RWPE1 (cell line): ENCODE data around the gene UTF1.

Source experiments
- CTCF ChIA-PET: fragments of 350-600 bp; sonication (Branson Sonifier 250); formaldehyde crosslinking; extraction: SDS; loops from one replicate; lab custom pipeline; 2021; lab: Yijun Ruan, JAX
- POLR2A ChIA-PET: fragments of 400-600 bp; formaldehyde crosslinking; extraction: SDS; loops from one replicate; lab custom pipeline; 2020; ENCODE audit warnings: antibody characterized with exemption; ENCODE audit not compliant: low non-redundant PET; lab: Yijun Ruan, JAX
- DNase-seq: peaks from one replicate; pipeline ENCODE4 v3.0.0; 2012; ENCODE audit warnings: low spot score
- H3K27ac ChIP-seq: fragments of 450-650 bp; 2 replicates; pipeline ENCODE4 v1.5.1; 2017
- CTCF ChIP-seq: fragments of 450-650 bp; conservative IDR thresholded peaks from 2 replicates; pipeline ENCODE4 v1.5.1; 2017; ENCODE audit warnings: low read depth, mild to moderate bottlenecking

Gene UTF1

GRCh38 chr10:133214468-133215410 is 15.3 kb upstream of the UTF1 start:
- CTCF ChIA-PET: interaction anchor here (0.6 to 1.0 kb wide), 3 partner anchors 12 to 395 kb away, joined by 3 to 4 read pairs (median 4); no protein-coding TSS in a partner anchor
- H3K27ac ChIP-seq: no peak overlapping the region
- no peak for DNase-seq
- POLR2A ChIA-PET: no interaction called here
- no peak for TF ChIP-seq CTCF

GRCh38 chr10:133215586-133215985 is 14.4 kb upstream of the UTF1 start:
- ChIA-PET POLR2A (no interaction called here), CTCF (interaction anchor here (0.6 kb wide), 1 partner anchor 85 kb away, joined by 4 read pairs; no protein-coding TSS in a partner anchor)
- no peak for TF ChIP-seq CTCF
- no peak overlapping the region for H3K27ac ChIP-seq
- DNase-seq: no peak

GRCh38 chr10:133216776-133217175 is 13.2 kb upstream of the UTF1 start:
- H3K27ac ChIP-seq: no peak overlapping the region
- CTCF ChIA-PET: interaction anchor here (0.6 kb wide), 1 partner anchor 58 kb away, joined by 3 read pairs; no protein-coding TSS in a partner anchor
- DNase-seq: no peak
- POLR2A ChIA-PET: no interaction called here
- TF ChIP-seq CTCF: no peak

GRCh38 chr10:133217800-133218589 is 12.0 kb upstream of the UTF1 start:
- POLR2A ChIA-PET: no interaction called here
- no peak for TF ChIP-seq CTCF
- CTCF ChIA-PET: no interaction called here
- H3K27ac ChIP-seq: no peak overlapping the region
- DNase-seq: no peak

- POLR2A ChIA-PET: no interaction called here
- H3K27ac ChIP-seq: no peak overlapping the region
- CTCF ChIA-PET: no interaction called here
- no peak for TF ChIP-seq CTCF
- no peak for DNase-seq
These were observed 11.1 kb upstream of the UTF1 start for GRCh38 chr10:133218891-133219290.

- POLR2A ChIA-PET: no interaction called here
- CTCF ChIA-PET: no interaction called here
- H3K27ac ChIP-seq: no peak overlapping the region
- DNase-seq: no peak
- TF ChIP-seq CTCF: no peak
These were observed 10.2 kb upstream of the UTF1 start for GRCh38 chr10:133219782-133220181.
